GM12875 (cell line): ENCODE measurements around the gene KIF21B.

Experiments used
- H3K4me3 ChIP-seq: one replicate; pipeline ENCODE4 v1.5.1; 2011; ENCODE audit warnings: low read depth, low read length, control low read depth
- CTCF ChIP-seq: IDR thresholded peaks from 2 replicates; pipeline ENCODE4 v1.5.1; 2011; ENCODE audit warnings: low read depth, mild to moderate bottlenecking, control low read depth, inconsistent platforms, low read length, moderate library complexity, borderline replicate concordance; ENCODE audit not compliant: insufficient read depth

The KIF21B gene

GRCh38 chr1:201059401-201059800 lies 35.9 kb upstream of the KIF21B start:
- H3K4me3 ChIP-seq = no peak overlapping the region
- TF ChIP-seq CTCF = no peak

GRCh38 chr1:201054091-201054543 lies 30.6 kb upstream of the KIF21B start:
- H3K4me3 ChIP-seq = no peak overlapping the region
- TF ChIP-seq CTCF = no peak

GRCh38 chr1:201053155-201053860 lies 29.8 kb upstream of the KIF21B start:
- peak; percentile 42; the same call in 1 of the 2 replicates for TF ChIP-seq CTCF

GRCh38 chr1:201051399-201051798 lies 27.9 kb upstream of the KIF21B start:
- no peak for TF ChIP-seq CTCF
- H3K4me3 ChIP-seq = no peak overlapping the region

More at GRCh38 chr1:201053155-201053860, 29.8 kb upstream of the KIF21B start:
- H3K4me3 ChIP-seq = no peak overlapping the region

GRCh38 chr1:201050515-201051277 lies 27.2 kb upstream of the KIF21B start:
- TF ChIP-seq CTCF = no peak
- H3K4me3 ChIP-seq = no peak overlapping the region

GRCh38 chr1:201049248-201049831 lies 25.8 kb upstream of the KIF21B start:
- no peak for TF ChIP-seq CTCF
- H3K4me3 ChIP-seq = no peak overlapping the region
